ENCODE measurements around the gene ECHDC3.
"Not testable (repeated sequence)": the region's sequence is repeated elsewhere in the genome, so short reads cannot be mapped to it uniquely, and the experiment has no call there.

Gene ECHDC3

DNA sequence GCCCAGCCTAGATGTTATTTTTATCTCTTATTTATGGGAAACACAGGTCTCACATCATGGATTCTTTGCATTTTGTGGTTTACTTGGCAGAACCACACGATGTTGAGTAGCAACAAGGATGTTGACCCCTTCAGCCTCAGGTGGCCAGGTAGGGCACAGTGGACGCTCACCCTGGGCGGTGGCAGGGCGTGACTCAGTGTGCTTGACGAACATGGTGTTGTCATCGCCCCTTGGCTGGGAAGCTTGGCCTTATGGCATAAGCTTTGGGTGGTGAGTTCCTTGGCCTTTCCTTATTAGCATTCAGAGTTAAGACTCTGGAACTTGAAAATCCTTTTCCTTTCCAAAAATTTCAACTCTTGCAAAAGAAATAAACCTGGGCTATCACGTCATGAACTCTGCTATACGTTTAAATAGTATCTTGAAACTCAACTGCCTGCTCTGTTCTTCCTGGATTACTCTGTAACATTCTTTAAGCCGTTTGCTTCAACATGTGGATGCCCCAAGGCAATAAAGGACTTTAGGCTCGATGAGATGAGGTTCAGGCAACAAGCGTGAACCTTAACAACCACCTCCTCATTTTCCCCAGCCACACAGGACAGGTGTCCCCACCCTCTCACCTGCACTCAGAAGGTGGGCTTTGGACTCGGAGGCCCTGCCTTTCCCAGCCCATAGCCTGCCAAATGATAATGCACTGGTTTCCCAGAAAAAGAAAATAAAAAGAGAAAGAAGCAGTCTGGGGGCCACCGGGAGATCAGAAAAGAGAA lies 22.5 kb upstream of the ECHDC3 start:
- no peak for DNase-seq

GRCh38 chr10:11720260-11720741 lies 21.9 kb upstream of the ECHDC3 start:
- DNase-seq: no peak

- DNase-seq: no peak
These were observed 20.4 kb upstream of the ECHDC3 start for GRCh38 chr10:11721806-11722205.

- no peak for DNase-seq
These were observed 18.8 kb upstream of the ECHDC3 start for GRCh38 chr10:11723359-11723758.

- DNase-seq: peak; percentile 18
These were observed 17.0 kb upstream of the ECHDC3 start for GRCh38 chr10:11724938-11725776.

DNA sequence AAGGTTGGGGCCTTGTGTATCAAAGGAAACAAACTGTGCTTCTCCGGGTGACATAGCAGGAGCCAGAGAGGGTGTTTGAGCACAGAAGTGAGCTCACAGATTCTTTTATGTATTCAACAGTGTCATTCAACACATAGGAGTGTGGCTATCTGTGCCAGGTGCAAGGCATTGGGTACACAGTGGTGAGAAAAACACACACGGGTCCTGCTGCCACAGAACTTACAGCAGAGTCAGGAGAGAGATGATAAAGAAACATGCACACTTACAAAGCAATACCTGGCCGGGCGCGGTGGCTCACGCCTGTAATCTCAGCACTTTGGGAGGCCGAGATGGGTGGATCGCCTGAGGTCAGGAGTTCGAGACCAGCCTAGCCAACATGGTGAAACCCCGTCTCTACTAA lies 16.3 kb upstream of the ECHDC3 start:
- no peak for DNase-seq

DNA sequence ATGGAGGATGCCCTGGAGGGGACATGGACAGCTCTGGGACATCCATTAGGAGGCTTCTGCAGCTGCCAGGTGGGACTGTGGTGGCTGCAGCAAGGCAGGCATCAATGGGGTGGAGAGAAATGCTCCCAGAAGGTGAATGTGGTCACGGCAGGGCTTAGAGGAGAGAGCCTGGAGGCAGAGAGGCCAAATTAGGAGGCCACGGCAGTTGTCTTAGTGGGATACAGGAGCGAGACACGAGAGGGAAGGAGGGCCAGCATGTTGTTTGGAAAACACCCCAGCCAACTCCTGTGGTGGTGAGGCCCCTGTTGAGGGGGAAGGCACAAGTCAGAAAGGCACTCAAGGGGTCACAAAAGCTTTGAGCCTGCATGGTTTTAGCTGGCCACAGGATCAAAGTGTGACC lies 14.6 kb upstream of the ECHDC3 start:
- no peak for DNase-seq

DNA sequence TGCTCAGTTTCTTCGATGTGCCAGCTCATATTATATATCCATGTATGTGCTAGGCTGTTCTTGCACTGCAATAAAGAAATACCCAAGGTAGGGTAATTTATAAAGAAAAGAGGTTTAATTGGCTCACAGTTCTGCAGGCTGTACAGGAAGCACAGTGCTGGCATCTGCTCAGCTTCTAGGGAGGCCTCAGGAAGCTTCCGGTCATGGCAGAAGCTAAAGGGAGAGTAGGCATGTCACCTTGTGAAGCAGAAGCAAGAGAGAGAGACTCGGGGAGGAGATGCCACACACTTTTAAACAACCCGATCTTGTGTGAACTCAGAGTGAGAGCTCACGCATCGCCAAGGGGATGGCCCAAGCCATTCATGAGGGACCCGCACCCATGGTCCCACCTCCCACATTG lies 13.8 kb upstream of the ECHDC3 start:
- no peak for DNase-seq

- no peak for DNase-seq
These were observed 12.3 kb upstream of the ECHDC3 start for GRCh38 chr10:11729790-11730315.

DNA sequence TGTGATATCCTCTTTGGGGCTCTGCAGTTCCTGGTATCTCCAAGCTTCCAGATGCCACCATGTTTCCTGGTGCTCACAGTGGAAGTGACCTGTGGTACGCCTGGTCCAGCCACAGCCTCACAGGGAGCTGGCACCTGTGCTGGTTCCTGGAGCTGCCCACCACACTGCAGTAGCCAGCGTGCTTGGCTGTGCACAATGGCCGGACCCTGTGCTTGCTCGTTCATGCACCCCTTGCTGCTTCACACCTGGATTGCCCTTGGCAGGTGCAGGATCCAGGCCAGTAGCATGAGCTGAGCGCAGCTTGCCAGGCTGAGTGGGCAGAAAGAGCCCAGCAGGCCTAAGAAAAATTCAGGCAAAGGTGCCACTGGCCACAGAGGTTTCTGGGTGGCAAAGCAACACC lies 11.4 kb upstream of the ECHDC3 start:
- DNase-seq: no peak

DNA sequence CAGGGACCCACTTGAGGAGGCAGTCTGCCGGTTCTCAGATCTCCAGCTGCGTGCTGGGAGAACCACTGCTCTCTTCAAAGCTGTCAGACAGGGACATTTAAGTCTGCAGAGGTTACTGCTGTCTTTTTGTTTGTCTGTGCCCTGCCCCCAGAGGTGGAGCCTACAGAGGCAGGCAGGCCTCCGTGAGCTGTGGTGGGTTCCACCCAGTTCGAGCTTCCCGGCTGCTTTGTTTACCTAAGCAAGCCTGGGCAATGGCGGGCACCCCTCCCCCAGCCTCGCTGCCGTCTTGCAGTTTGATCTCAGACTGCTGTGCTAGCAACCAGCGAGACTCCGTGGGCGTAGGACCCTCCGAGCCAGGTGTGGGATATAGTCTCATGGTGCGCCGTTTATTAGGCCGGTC lies 5.4 kb upstream of the ECHDC3 start:
- DNase-seq: not testable (repeated sequence)

GRCh38 chr10:11737258-11738032 lies 4.7 kb upstream of the ECHDC3 start:
- DNase-seq: not testable (repeated sequence)

DNA sequence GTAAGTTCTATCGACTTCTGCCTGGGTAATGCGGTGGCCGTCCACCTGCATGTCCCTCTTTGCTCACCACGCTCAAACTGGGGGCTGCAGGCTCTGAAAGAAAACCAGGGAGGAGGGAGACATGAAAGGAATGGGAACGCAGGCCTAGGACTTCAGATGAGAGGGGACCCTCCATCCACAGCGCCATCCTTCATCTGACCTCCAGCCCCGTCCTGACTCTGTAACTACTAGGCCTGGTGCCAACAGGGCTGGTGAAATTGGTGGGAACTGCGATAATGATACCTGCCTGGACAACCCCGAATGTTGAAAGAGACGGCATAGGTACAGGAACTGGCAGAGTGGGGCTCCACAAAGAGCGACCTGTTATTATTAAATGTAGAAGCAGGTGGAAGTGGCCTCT lies 1.3 kb upstream of the ECHDC3 start:
- DNase-seq: no peak

DNA sequence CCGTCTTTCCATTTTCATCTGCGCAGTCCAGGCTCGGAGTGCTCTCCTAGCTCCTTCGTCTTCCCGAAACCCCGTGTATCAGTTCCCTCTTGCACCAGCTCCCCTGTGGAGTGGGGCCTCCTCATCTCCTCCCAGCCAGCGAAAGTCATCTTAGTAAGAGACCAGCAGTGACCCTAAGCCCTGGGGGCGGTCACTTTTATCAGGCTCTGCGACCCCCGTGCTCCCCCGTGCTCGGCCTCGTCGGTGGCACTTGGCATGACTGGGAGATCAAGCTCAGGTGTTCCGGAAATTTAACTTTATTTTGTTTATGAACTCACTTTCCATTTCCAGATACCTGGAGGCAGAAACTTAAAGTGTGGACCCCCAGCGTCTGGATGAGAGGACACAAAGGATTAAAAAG lies 574 bp upstream of the ECHDC3 start:
- DNase-seq: no peak

- no peak for DNase-seq
These were observed 657 bp downstream of the ECHDC3 start for GRCh38 chr10:11742779-11743298.

DNA sequence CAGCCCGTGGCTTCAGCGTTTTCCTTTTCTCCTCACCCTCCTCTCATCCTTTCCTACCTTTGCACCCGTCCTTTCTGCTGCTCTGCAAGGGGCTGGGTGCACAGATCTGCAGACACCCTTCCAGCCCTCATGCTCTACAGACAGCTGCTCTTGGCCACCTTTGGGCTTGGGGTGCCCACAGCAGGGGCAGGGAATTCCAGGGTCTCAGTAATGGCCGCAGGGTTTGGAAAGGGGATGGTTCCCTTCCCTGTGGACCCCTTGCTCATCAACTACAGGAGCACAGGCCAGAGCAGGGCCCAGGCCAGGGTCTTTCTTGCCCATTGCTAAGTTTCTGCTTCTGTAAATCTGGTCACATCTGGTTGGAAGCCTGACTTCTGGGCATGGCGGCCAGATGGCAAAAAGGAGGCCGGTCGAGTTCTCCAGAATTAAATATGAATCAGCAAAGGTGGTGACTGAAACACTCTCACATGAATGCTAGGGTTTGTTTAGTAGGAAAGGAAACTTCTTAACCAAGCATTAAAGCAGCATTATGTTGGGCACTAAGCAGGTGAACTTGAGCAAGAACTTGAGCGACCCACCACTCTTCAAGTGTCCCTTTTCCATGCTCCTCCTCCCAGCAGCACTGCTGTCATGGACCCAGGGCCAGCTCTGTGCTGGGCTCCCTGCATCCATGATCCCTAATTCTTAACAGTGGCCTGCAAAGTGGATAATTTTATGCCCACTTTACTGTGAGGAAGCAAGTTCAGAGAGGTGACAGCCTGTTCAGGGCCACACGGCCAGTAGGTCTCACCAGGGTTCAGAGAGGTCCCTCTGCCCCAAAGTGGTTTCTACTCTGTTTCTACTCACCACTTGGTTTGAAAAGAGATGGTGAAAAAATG lies 1.5 kb downstream of the ECHDC3 start:
- no peak for DNase-seq

- DNase-seq: no peak
These were observed 2.9 kb downstream of the ECHDC3 start for GRCh38 chr10:11745045-11745444.

DNA sequence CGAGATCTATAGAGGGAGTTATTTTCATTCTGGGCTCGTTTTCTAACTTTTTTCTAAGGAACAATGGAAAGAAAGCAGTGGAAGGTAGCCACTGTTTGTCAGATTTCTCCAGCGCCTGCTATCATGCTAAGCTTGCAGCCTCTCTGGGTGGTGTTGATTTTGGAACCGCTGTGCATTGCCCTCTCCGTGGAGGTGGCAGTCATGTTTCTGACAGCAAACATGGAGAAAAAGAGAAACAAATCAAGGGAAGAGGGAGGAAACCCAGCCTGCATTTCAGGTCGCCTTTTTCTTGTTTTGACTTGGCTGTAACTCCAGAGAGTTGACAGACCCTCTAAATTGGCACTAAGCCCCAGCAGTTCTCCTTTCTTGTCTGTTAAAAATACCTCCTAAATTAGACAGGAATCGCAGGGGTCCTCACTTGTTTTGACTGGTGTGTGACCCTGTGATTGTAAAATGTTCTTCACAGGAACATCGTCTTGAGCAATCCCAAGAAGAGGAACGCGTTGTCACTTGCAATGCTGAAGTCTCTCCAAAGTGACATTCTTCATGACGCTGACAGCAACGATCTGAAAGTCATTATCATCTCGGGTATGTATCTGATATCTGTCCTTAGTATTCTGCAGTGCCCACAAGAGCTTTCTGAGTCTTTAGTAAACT lies 4.8 kb downstream of the ECHDC3 start:
- no peak for DNase-seq

GRCh38 chr10:11748866-11749265 lies 6.7 kb downstream of the ECHDC3 start:
- no peak for DNase-seq

GRCh38 chr10:11750420-11750819 lies 8.2 kb downstream of the ECHDC3 start:
- DNase-seq: no peak

- DNase-seq: no peak
These were observed 12.0 kb downstream of the ECHDC3 start for GRCh38 chr10:11754173-11754572.
